Activated CD8-positive, alpha-beta T cell treated with anti-CD3 and anti-CD28 coated beads, Interleukin-2, amount 10 ng/mL, durations not matched to agents 7 days and 5 days (primary cell): ENCODE results near the gene PHRF1. TPM values are rescaled to one million over a fixed set of nuclear protein-coding genes. Genes with fewer than 3 reads are reported as not detected.

ENCODE experiments used
- ATAC-seq: fragments of 150-1000 bp; cut with Tn5 transposase; one replicate; pipeline ENCODE4 v1.10.0; 2021; ENCODE audit warnings: moderate library complexity
- CTCF ChIA-PET: fragments of 350-600 bp; sonication (Branson Sonifier 250); formaldehyde crosslinking; loops from one replicate; lab custom pipeline; 2021; ENCODE audit warnings: antibody characterized with exemption; lab: Charles Lee
- POLR2A ChIA-PET: fragments of 350-600 bp; sonication (Branson Sonifier 250); formaldehyde crosslinking; loops from one replicate; lab custom pipeline; 2021; ENCODE audit warnings: antibody characterized with exemption; lab: Charles Lee
- DNase-seq: peaks from one replicate; pipeline ENCODE4 v3.0.0-alpha.2; 2020
- H3K27ac Mint-ChIP-seq: one replicate; pipeline ENCODE4 v1.8.0; 2021; ENCODE audit warnings: mild to moderate bottlenecking, mixed read lengths
- H3K27me3 Mint-ChIP-seq: one replicate; pipeline ENCODE4 v1.8.0; 2021; ENCODE audit warnings: low read depth, mixed read lengths
- H3K36me3 Mint-ChIP-seq: one replicate; pipeline ENCODE4 v1.8.0; 2021; ENCODE audit warnings: low read depth, mixed read lengths
- H3K4me1 Mint-ChIP-seq: one replicate; pipeline ENCODE4 v1.8.0; 2021; ENCODE audit warnings: low read depth, mixed read lengths
- H3K4me3 Mint-ChIP-seq: one replicate; pipeline ENCODE4 v1.8.0; 2021; ENCODE audit warnings: mild to moderate bottlenecking, mixed read lengths
- H3K9me3 Mint-ChIP-seq: one replicate; pipeline ENCODE4 v1.8.0; 2022; ENCODE audit warnings: mixed read lengths; ENCODE audit not compliant: insufficient read depth
- total RNA-seq, 2 experiments: library from RNA; stranded (reverse); gene quantifications; one replicate each; pipeline ENCODE4 v1.2.3, GENCODE V29; 2021

Gene PHRF1
- total RNA-seq, 2 experiments from 2014 or later = 53.7 to 58.1 TPM

DNA sequence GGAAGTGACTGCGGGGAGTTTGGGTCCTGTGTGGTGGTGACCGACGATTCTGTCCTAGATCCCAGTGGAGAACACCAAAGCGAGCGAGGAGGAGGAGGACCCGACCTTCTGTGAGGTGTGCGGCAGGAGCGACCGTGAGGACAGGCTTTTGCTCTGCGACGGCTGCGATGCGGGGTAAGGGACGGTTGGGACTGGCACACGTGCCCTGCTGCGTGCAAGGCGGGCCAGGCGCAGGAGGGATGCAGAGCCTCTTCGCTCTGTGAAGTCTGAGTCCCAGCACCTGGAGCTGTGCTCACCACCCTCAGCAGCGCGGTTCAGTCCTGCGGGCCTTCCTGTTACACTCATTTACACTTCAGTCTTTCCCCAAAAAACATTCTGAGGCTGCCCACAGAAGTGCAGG is 16.2 kb downstream of the PHRF1 start:
- Mint-ChIP-seq H3K36me3 (peaks cover 83% of the 10 kb centered on the region), H3K4me1 (peaks cover 45% of the 10 kb centered on the region), H3K27me3 (no peaks in the 10 kb centered on the region), H3K4me3 (no peak overlapping the region), H3K9me3 (no peaks in the 10 kb centered on the region), H3K27ac (peak overlapping the region; percentile 0)
- ChIA-PET CTCF (no interaction called here), POLR2A (no interaction called here)
- DNase-seq (no peak), ATAC-seq (no peak)

DNA sequence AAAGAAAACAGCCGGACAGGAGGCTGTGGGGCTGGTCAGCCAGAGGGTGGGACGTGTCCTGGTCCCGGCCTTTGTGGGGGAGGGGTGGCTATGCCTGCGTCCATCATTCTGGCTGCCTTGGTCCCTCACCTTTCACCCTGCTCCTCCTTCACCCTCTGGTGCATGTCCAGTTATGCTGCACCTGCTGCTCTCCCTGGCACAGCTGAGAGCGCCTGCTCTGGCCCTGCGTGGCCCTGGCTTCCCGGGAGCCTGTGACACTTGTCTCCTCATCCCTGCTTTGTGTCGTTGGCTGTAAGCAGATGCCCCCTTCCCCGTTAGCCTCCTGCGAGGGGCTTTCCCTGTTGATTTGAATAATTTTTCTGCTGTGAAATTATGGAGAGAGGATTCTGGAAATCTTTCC is 16.6 kb downstream of the PHRF1 start:
- Mint-ChIP-seq H3K27me3 (no peaks in the 10 kb centered on the region), H3K9me3 (no peaks in the 10 kb centered on the region), H3K4me3 (no peak overlapping the region), H3K36me3 (peaks cover 80% of the 10 kb centered on the region), H3K27ac (no peak overlapping the region), H3K4me1 (peaks cover 41% of the 10 kb centered on the region)
- ATAC-seq (no peak), DNase-seq (no peak)
- ChIA-PET POLR2A (no interaction called here), CTCF (no interaction called here)

DNA sequence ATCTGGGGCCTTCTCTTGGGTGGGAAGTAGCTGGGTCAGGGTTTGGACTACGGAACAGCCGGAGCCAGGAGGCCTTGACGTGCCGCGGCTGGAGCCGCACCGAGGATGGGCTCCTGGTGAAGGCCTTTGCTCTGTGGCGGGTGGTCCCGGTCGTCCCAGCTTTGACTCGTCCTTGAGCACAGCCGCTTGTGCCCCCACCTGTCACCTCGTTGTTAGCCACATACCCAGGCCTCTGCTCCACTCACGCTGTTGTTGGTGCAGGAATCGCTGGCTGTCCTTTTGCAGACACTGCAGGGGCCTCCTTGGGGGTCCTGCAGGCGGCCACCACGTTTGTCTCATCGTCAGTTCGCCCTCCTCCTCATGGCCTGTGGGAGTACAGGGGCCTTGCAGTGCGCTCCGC is 17.1 kb downstream of the PHRF1 start:
- H3K4me3 Mint-ChIP-seq = no peak overlapping the region
- no peaks in the 10 kb centered on the region for H3K9me3 Mint-ChIP-seq
- no peak overlapping the region for H3K27ac Mint-ChIP-seq
- DNase-seq (no peak), ATAC-seq (no peak)
- no peaks in the 10 kb centered on the region for H3K27me3 Mint-ChIP-seq
- H3K4me1 Mint-ChIP-seq = peaks cover 37% of the 10 kb centered on the region
- ChIA-PET POLR2A (no interaction called here), CTCF (no interaction called here)
- peaks cover 78% of the 10 kb centered on the region for H3K36me3 Mint-ChIP-seq

DNA sequence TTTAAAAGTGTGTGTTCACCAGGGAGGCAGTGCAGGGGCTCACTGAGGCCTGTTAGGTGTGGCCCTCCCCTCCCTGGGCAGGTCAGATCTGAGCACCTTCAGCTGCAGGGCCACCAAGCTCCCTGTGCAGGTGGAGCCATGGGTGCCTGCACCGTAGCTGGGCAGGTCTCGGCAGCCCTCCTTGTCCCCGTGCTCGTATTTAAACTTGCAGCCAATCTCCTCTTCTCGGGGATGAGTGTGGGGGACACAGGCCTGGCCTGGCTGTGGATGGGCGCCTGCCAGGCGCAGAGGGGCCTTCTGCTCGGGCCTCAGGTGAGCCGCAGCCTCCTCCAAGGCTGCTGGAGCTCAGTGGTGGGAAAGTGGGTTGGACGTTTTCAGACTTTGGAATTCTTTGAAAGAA is 19.1 kb downstream of the PHRF1 start:
- DNase-seq = no peak
- Mint-ChIP-seq H3K4me3 (no peak overlapping the region), H3K27ac (peak overlapping the region; percentile 34), H3K4me1 (peaks cover 26% of the 10 kb centered on the region), H3K36me3 (peaks cover 72% of the 10 kb centered on the region), H3K27me3 (no peaks in the 10 kb centered on the region), H3K9me3 (no peaks in the 10 kb centered on the region)
- ChIA-PET POLR2A (no interaction called here), CTCF (no interaction called here)
- ATAC-seq = no peak

DNA sequence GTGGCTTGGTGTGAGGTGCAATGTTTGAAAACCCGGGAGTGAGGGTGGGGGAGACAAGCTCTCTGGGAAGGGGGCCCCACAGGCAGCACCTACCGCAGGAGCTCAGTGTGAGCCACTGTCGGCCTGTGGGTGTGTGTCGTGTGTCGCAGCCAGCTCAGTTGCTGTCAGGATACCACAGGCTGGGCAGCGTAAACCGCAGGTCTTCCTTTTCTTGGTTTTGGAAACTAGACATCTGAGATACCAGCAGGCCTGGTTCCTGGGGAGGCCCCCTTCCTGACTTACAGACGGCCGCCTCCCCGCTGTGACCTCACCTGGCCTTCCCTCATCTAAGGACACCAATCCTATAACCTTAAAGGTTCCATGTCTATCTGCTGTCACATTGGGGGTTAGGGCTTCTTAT is 20.1 kb downstream of the PHRF1 start:
- CTCF ChIA-PET = no interaction called here
- Mint-ChIP-seq H3K4me1 (peaks cover 26% of the 10 kb centered on the region), H3K9me3 (no peaks in the 10 kb centered on the region), H3K27ac (peak overlapping the region; percentile 68), H3K36me3 (peaks cover 66% of the 10 kb centered on the region), H3K27me3 (no peaks in the 10 kb centered on the region), H3K4me3 (peak overlapping the region; percentile 18)
- DNase-seq (peak; percentile 49), ATAC-seq (peak; percentile 33)
- POLR2A ChIA-PET = interaction anchor here (1.0 kb wide), 1 partner anchor 16 kb away, joined by 3 read pairs; no protein-coding TSS in a partner anchor

GRCh38 chr11:597166-597725 is 21.0 kb downstream of the PHRF1 start:
- Mint-ChIP-seq H3K4me3 (no peak overlapping the region), H3K36me3 (peaks cover 68% of the 10 kb centered on the region), H3K27me3 (no peaks in the 10 kb centered on the region), H3K9me3 (no peaks in the 10 kb centered on the region), H3K4me1 (peaks cover 26% of the 10 kb centered on the region), H3K27ac (peak overlapping the region; percentile 57)
- CTCF ChIA-PET = no interaction called here
- ATAC-seq = peak; percentile 25
- POLR2A ChIA-PET = no interaction called here
- DNase-seq = no peak

- DNase-seq = no peak
- POLR2A ChIA-PET = no interaction called here
- Mint-ChIP-seq H3K4me1 (peaks cover 26% of the 10 kb centered on the region), H3K4me3 (no peak overlapping the region), H3K27me3 (no peaks in the 10 kb centered on the region), H3K27ac (no peak overlapping the region), H3K9me3 (no peaks in the 10 kb centered on the region), H3K36me3 (peaks cover 61% of the 10 kb centered on the region)
- CTCF ChIA-PET = no interaction called here
- no peak for ATAC-seq
These were observed 21.9 kb downstream of the PHRF1 start for GRCh38 chr11:598005-598680.

DNA sequence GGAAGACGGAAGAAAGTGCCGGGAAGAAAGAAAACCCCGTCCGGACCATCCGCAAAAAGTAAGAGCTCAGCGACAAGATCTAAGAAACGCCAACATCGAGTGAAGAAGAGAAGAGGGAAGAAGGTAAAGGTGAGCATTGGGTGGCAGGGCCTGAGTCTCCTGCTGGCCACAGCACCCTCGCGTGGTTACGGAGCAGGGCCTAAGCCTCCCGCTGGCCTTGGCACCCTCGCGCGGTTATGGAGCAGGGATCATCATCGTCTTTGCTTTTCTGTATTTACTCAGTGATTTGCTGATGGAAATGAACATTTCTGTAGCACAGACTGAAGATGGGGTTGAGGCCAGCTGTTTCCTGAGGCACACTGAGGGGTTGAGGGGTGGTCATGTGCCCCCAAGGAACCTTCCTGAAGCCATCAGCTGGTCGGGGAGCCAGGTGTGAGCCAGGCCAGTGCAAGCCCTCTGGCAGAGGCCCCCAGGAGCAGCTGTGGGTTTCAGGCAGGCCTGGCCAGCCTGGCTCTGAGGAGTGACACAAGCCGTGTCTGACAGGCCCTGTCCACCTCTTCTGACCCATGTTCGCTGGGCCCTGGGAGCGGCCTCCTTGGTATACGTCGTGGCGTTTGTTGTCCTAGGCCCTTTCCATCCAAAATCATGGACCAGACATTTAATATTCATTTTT is 25.4 kb downstream of the PHRF1 start:
- ChIA-PET CTCF (interaction anchor here (0.8 kb wide), 1 partner anchor 47 kb away, joined by 4 read pairs; no protein-coding TSS in a partner anchor), POLR2A (no interaction called here)
- Mint-ChIP-seq H3K9me3 (no peaks in the 10 kb centered on the region), H3K27ac (no peak overlapping the region), H3K4me1 (peaks cover 6% of the 10 kb centered on the region), H3K36me3 (peaks cover 46% of the 10 kb centered on the region), H3K27me3 (no peaks in the 10 kb centered on the region), H3K4me3 (no peak overlapping the region)
- no peak for ATAC-seq
- DNase-seq = no peak

GRCh38 chr11:603154-603553 is 26.9 kb downstream of the PHRF1 start:
- no peak for DNase-seq
- Mint-ChIP-seq H3K27ac (no peak overlapping the region), H3K36me3 (peaks cover 48% of the 10 kb centered on the region), H3K9me3 (no peaks in the 10 kb centered on the region), H3K27me3 (no peaks in the 10 kb centered on the region), H3K4me3 (no peak overlapping the region), H3K4me1 (no peaks in the 10 kb centered on the region)
- POLR2A ChIA-PET = no interaction called here
- CTCF ChIA-PET = no interaction called here
- no peak for ATAC-seq

GRCh38 chr11:605286-606129 is 29.2 kb downstream of the PHRF1 start:
- Mint-ChIP-seq H3K4me1 (no peaks in the 10 kb centered on the region), H3K4me3 (no peak overlapping the region), H3K9me3 (no peaks in the 10 kb centered on the region), H3K27me3 (no peaks in the 10 kb centered on the region), H3K36me3 (peaks cover 41% of the 10 kb centered on the region), H3K27ac (no peak overlapping the region)
- POLR2A ChIA-PET = no interaction called here
- DNase-seq = no peak
- ATAC-seq = no peak
- CTCF ChIA-PET = interaction anchor here (1.2 kb wide), 1 partner anchor 18 kb away, joined by 3 read pairs; no protein-coding TSS in a partner anchor

- no peak overlapping the region for H3K27ac Mint-ChIP-seq
- no peak for ATAC-seq
- H3K27me3 Mint-ChIP-seq = no peaks in the 10 kb centered on the region
- no peaks in the 10 kb centered on the region for H3K4me1 Mint-ChIP-seq
- no peak overlapping the region for H3K4me3 Mint-ChIP-seq
- CTCF ChIA-PET = no interaction called here
- no peaks in the 10 kb centered on the region for H3K9me3 Mint-ChIP-seq
- H3K36me3 Mint-ChIP-seq = peaks cover 46% of the 10 kb centered on the region
- POLR2A ChIA-PET = no interaction called here
- no peak for DNase-seq
These were observed 30.0 kb downstream of the PHRF1 start for GRCh38 chr11:606245-606644.
